Measurements from ENCODE around the gene GOLGA8S.
"Not testable (repeated sequence)": the region's sequence is repeated elsewhere in the genome, so short reads cannot be mapped to it uniquely, and the experiment has no call there.

GOLGA8S gene

DNA sequence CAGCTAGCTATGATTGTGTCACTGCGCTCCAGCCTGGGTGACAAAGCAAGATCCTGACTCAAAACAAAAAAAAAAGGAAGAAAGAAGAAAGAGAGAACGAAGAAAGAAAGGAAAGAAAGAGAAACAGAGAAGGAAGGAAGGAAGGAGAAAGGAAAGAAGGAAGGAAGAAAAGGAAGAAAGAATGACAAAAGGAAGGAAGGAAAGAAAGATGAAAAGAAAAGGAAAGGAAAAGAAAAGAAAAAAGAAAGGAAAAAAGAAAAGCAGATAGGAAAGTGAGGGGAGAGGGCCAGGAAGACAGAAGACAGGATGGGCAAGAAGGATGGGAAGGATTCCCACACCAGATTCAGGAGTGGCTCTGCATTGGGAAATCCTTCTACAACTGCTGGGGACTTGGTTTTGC is 47.6 kb downstream of the GOLGA8S start:
- Histone ChIP-seq H3K27ac (no peak overlapping the region), H3K27me3 (replicated peaks) (no peaks in the 10 kb centered on the region), H3K4me3 (ENCODE audit: low read depth, low read length) (no peak overlapping the region), H3K36me3 (replicated peaks) (no peaks in the 10 kb centered on the region)
- TF ChIP-seq, protein P1, sequence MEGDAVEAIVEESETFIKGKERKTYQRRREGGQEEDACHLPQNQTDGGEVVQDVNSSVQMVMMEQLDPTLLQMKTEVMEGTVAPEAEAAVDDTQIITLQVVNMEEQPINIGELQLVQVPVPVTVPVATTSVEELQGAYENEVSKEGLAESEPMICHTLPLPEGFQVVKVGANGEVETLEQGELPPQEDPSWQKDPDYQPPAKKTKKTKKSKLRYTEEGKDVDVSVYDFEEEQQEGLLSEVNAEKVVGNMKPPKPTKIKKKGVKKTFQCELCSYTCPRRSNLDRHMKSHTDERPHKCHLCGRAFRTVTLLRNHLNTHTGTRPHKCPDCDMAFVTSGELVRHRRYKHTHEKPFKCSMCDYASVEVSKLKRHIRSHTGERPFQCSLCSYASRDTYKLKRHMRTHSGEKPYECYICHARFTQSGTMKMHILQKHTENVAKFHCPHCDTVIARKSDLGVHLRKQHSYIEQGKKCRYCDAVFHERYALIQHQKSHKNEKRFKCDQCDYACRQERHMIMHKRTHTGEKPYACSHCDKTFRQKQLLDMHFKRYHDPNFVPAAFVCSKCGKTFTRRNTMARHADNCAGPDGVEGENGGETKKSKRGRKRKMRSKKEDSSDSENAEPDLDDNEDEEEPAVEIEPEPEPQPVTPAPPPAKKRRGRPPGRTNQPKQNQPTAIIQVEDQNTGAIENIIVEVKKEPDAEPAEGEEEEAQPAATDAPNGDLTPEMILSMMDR (IDR thresholded peaks at IDR 0.05; ENCODE audit: low read depth, low read length, missing control alignments) = no peak
- no peak for DNase-seq
- in situ Hi-C loops (cut with HindIII; ENCODE audit: low pct_ligation_motif_present, low sequenced_read_pairs) = no loop called here

DNA sequence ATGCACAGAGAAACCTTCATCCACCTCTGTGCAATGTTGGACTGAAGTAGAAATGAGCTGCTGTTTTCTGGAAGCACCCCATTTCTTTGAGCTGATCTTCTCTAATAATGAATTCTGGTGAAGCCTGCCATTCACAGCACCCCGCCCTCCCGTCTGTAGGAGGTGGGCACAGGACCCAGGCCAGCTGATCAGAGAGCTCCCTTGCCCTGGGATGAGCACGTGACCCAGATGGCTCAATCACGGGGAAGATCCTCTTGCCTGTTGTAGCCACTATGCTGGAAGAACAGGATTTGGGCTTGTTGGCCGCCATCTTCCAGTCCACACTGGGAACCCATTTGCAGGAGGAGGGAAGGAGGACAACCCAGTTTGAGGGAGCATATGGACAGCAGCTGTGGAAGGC is 48.0 kb downstream of the GOLGA8S start:
- no peak for DNase-seq
- Histone ChIP-seq H3K27me3 (replicated peaks) (no peaks in the 10 kb centered on the region), H3K4me3 (ENCODE audit: low read depth, low read length) (no peak overlapping the region), H3K27ac (no peak overlapping the region), H3K36me3 (replicated peaks) (no peaks in the 10 kb centered on the region)
- in situ Hi-C loops (cut with HindIII; ENCODE audit: low pct_ligation_motif_present, low sequenced_read_pairs) = no loop called here
- TF ChIP-seq, protein P1 (IDR thresholded peaks at IDR 0.05; ENCODE audit: low read depth, low read length, missing control alignments) = no peak

GRCh38 chr15:23403550-23403949 is 49.0 kb downstream of the GOLGA8S start:
- no peak for DNase-seq
- Histone ChIP-seq H3K27ac (no peak overlapping the region), H3K27me3 (replicated peaks) (no peaks in the 10 kb centered on the region), H3K4me3 (ENCODE audit: low read depth, low read length) (no peak overlapping the region), H3K36me3 (replicated peaks) (no peaks in the 10 kb centered on the region)
- in situ Hi-C loops (cut with HindIII; ENCODE audit: low pct_ligation_motif_present, low sequenced_read_pairs) = no loop called here
- TF ChIP-seq, protein P1 (IDR thresholded peaks at IDR 0.05; ENCODE audit: low read depth, low read length, missing control alignments) = no peak

- Histone ChIP-seq H3K36me3 (replicated peaks) (no peaks in the 10 kb centered on the region), H3K4me3 (ENCODE audit: low read depth, low read length) (no peak overlapping the region), H3K27ac (no peak overlapping the region), H3K27me3 (replicated peaks) (no peaks in the 10 kb centered on the region)
- no peak for DNase-seq
- TF ChIP-seq, protein P1 (IDR thresholded peaks at IDR 0.05; ENCODE audit: low read depth, low read length, missing control alignments) = no peak
- in situ Hi-C loops (cut with HindIII; ENCODE audit: low pct_ligation_motif_present, low sequenced_read_pairs) = no loop called here
These were observed 57.3 kb downstream of the GOLGA8S start for GRCh38 chr15:23411841-23412240.

- H3K4me3 ChIP-seq (ENCODE audit: low read depth, low read length); H3K36me3 ChIP-seq (replicated peaks); H3K27me3 ChIP-seq (replicated peaks); H3K27ac ChIP-seq; in situ Hi-C loops (cut with HindIII; ENCODE audit: low pct_ligation_motif_present, low sequenced_read_pairs); DNase-seq: not testable (repeated sequence)
These were observed 58.5 kb downstream of the GOLGA8S start for GRCh38 chr15:23412881-23413600.

Measured in brain microvascular endothelial cell (primary cell).